SK-N-SH (cell line): Measurements from ENCODE around the gene TMEM245.

Experiments used
- CTCF ChIP-seq: fragments of 200-600 bp; sonication (generic); IDR thresholded peaks from 2 replicates; pipeline ENCODE4 v1.6.1; 2017; ENCODE audit warnings: antibody characterized with exemption, mild to moderate bottlenecking, moderate library complexity
- EP300 ChIP-seq, 2 experiments: IDR thresholded peaks; 2 replicates each; pipeline versions ENCODE4 v1.4.0 to v1.6.1; 2012; ENCODE audit warnings: borderline replicate concordance in 1 of 2, low read depth in 1 of 2, low read length in 1 of 2
- IRF3 ChIP-seq: fragments of 150-350 bp; IDR thresholded peaks from 2 replicates; pipeline ENCODE4 v1.6.1; 2016; ENCODE audit warnings: mild to moderate bottlenecking, low read depth, low read length
- MXI1 ChIP-seq: IDR thresholded peaks from 2 replicates; pipeline ENCODE4 v1.6.1; 2012; ENCODE audit warnings: mild to moderate bottlenecking, low read depth, low read length, improper control_type of control experiment
- SIN3A ChIP-seq: IDR thresholded peaks from 2 replicates; pipeline ENCODE4 v1.6.1; 2012; ENCODE audit warnings: low read depth, mild to moderate bottlenecking, low read length, moderate library complexity, borderline replicate concordance
- TCF12 ChIP-seq: IDR thresholded peaks from 2 replicates; pipeline ENCODE4 v1.4.0; 2012
- TF ChIP-seq, protein P1 (sequence below): IDR thresholded peaks from 2 replicates; pipeline ENCODE4 v1.4.0; 2012; ENCODE audit warnings: low read depth

DNA sequence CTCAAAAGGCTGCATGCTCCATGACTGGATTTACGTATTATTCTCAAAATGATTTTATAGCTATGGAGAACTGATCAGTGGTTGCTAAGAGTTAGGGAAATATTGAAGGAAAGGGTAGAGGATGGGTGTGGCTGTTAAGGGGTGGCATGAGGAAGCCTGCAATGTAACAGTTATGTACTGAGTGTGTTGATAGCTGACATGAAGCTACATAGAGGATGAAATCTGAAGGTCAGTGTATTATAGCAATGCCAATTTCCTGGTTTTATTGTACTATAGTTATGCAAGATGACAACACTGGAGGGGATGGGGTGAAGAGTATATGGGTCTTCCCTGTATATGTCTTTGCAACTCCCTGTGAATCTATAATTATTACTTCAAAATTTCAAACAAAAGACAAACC lies 51.0 kb downstream of the TMEM245 start:
- TF ChIP-seq CTCF (no peak), MXI1 (no peak), EP300 (IDR thresholded peaks at IDR 0.05; ENCODE audit: borderline replicate concordance in 1 of 2, low read depth in 1 of 2, low read length in 1 of 2) (no peak), TCF12 (no peak), SIN3A (no peak), IRF3 (no peak)
- TF ChIP-seq, protein P1, sequence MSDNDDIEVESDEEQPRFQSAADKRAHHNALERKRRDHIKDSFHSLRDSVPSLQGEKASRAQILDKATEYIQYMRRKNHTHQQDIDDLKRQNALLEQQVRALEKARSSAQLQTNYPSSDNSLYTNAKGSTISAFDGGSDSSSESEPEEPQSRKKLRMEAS: no peak
